Endothelial cell (in vitro differentiated cells): ENCODE measurements around the gene SLC28A3. TPM values are rescaled to one million over a fixed set of nuclear protein-coding genes. Genes with fewer than 3 reads are reported as not detected.
"Not testable (repeated sequence)": the region's sequence is repeated elsewhere in the genome, so short reads cannot be mapped to it uniquely, and the experiment has no call there.

Source experiments
- DNase-seq: peaks from one replicate; pipeline ENCODE4 v3.0.0; 2021; ENCODE audit warnings: low spot score
- H3K27ac Mint-ChIP-seq: one replicate; pipeline ENCODE4 v1.8.0; 2021; ENCODE audit warnings: mixed read lengths, inconsistent platforms; ENCODE audit not compliant: unreplicated experiment
- H3K27me3 Mint-ChIP-seq: one replicate; pipeline ENCODE4 v1.8.0; 2021; ENCODE audit warnings: mild to moderate bottlenecking, moderate library complexity, mixed read lengths, inconsistent platforms; ENCODE audit not compliant: unreplicated experiment
- H3K36me3 Mint-ChIP-seq: one replicate; pipeline ENCODE4 v1.8.0; 2021; ENCODE audit warnings: mild to moderate bottlenecking, low read depth, mixed read lengths, inconsistent platforms; ENCODE audit not compliant: unreplicated experiment
- H3K4me1 Mint-ChIP-seq: one replicate; pipeline ENCODE4 v1.8.0; 2021; ENCODE audit warnings: mild to moderate bottlenecking, mixed read lengths, inconsistent platforms; ENCODE audit not compliant: unreplicated experiment
- H3K4me3 Mint-ChIP-seq: one replicate; pipeline ENCODE4 v1.8.0; 2021; ENCODE audit warnings: mild to moderate bottlenecking, mixed read lengths, inconsistent platforms; ENCODE audit not compliant: unreplicated experiment
- H3K9me3 Mint-ChIP-seq: one replicate; pipeline ENCODE4 v1.8.0; 2021; ENCODE audit warnings: mixed read lengths, inconsistent platforms; ENCODE audit not compliant: unreplicated experiment
- CTCF ChIP-seq: fragments of 200-600 bp; sonication (generic); IDR thresholded peaks from one replicate; pipeline ENCODE4 v1.5.0; 2021; ENCODE audit warnings: antibody characterized with exemption; ENCODE audit not compliant: unreplicated experiment
- total RNA-seq: library from RNA; stranded (reverse); fragmentation: NEBNext Ultra II Directional; extraction: Animal tissue kit (Norgen Biotek cat#: 25700); gene quantifications from one replicate; pipeline ENCODE4 v1.2.1, GENCODE V29; 2021; ENCODE audit not compliant: unreplicated experiment

The SLC28A3 gene
- total RNA-seq, 1 donor from 2014 or later: 0.26 TPM

- TF ChIP-seq CTCF: no peak
- peaks cover 2% of the 10 kb centered on the region for H3K27me3 Mint-ChIP-seq
- H3K36me3 Mint-ChIP-seq: no peaks in the 10 kb centered on the region
- H3K27ac Mint-ChIP-seq: no peak overlapping the region
- H3K4me1 Mint-ChIP-seq: peaks cover 4% of the 10 kb centered on the region
- H3K9me3 Mint-ChIP-seq: no peaks in the 10 kb centered on the region
- DNase-seq: no peak
- H3K4me3 Mint-ChIP-seq: no peak overlapping the region
Measured at GRCh38 chr9:84375954-84376353, 35.4 kb upstream of the SLC28A3 start.

- Mint-ChIP-seq H3K36me3 (no peaks in the 10 kb centered on the region), H3K4me1 (peaks cover 2% of the 10 kb centered on the region), H3K27me3 (peaks cover 2% of the 10 kb centered on the region), H3K4me3 (no peak overlapping the region), H3K9me3 (no peaks in the 10 kb centered on the region), H3K27ac (no peak overlapping the region)
- no peak for DNase-seq
- TF ChIP-seq CTCF: no peak
Measured at GRCh38 chr9:84374516-84374915, 34.0 kb upstream of the SLC28A3 start.

- Mint-ChIP-seq H3K9me3 (no peaks in the 10 kb centered on the region), H3K27ac (no peak overlapping the region), H3K4me1 (no peaks in the 10 kb centered on the region), H3K36me3 (no peaks in the 10 kb centered on the region), H3K4me3 (no peak overlapping the region), H3K27me3 (peaks cover 2% of the 10 kb centered on the region)
- no peak for DNase-seq
- TF ChIP-seq CTCF: no peak
Measured at GRCh38 chr9:84374013-84374412, 33.5 kb upstream of the SLC28A3 start.

GRCh38 chr9:84371737-84372136 is 31.2 kb upstream of the SLC28A3 start:
- peaks cover 2% of the 10 kb centered on the region for H3K27me3 Mint-ChIP-seq
- no peak overlapping the region for H3K4me3 Mint-ChIP-seq
- H3K4me1 Mint-ChIP-seq: peaks cover 12% of the 10 kb centered on the region
- no peak overlapping the region for H3K27ac Mint-ChIP-seq
- H3K9me3 Mint-ChIP-seq: no peaks in the 10 kb centered on the region
- no peaks in the 10 kb centered on the region for H3K36me3 Mint-ChIP-seq
- no peak for DNase-seq
- TF ChIP-seq CTCF: no peak

GRCh38 chr9:84368601-84369000 is 28.0 kb upstream of the SLC28A3 start:
- no peak for DNase-seq
- TF ChIP-seq CTCF: no peak
- no peaks in the 10 kb centered on the region for H3K36me3 Mint-ChIP-seq
- no peak overlapping the region for H3K4me3 Mint-ChIP-seq
- no peak overlapping the region for H3K27ac Mint-ChIP-seq
- H3K27me3 Mint-ChIP-seq: peaks cover 2% of the 10 kb centered on the region
- H3K9me3 Mint-ChIP-seq: no peaks in the 10 kb centered on the region
- H3K4me1 Mint-ChIP-seq: peaks cover 12% of the 10 kb centered on the region

GRCh38 chr9:84367726-84368125 is 27.2 kb upstream of the SLC28A3 start:
- H3K4me1 Mint-ChIP-seq: peaks cover 12% of the 10 kb centered on the region
- not testable (repeated sequence) for DNase-seq, H3K27ac Mint-ChIP-seq, H3K4me3 Mint-ChIP-seq, H3K36me3 Mint-ChIP-seq, H3K9me3 Mint-ChIP-seq, H3K27me3 Mint-ChIP-seq
